ENCODE data around the gene KIAA1958. TPM values are rescaled to one million over a fixed set of nuclear protein-coding genes. Genes with fewer than 3 reads are reported as not detected.

The KIAA1958 gene
- total RNA-seq, 1 experiment from 2014 or later: 14.2 TPM

GRCh38 chr9:112475318-112475717, 11.3 kb upstream of the KIAA1958 start:
- no peaks in the 10 kb centered on the region for H3K27me3 ChIP-seq (ENCODE audit: control insufficient read depth, insufficient read depth, low read length)
- DNase-seq: no peak
- no peak overlapping the region for H3K4me3 ChIP-seq (ENCODE audit: insufficient read depth, low read depth, low read length)
- H3K36me3 ChIP-seq (replicated peaks; ENCODE audit: control insufficient read depth, insufficient read depth, low read length): no peaks in the 10 kb centered on the region

- no peaks in the 10 kb centered on the region for H3K36me3 ChIP-seq (replicated peaks; ENCODE audit: control insufficient read depth, insufficient read depth, low read length)
- no peaks in the 10 kb centered on the region for H3K27me3 ChIP-seq (ENCODE audit: control insufficient read depth, insufficient read depth, low read length)
- no peak for DNase-seq
- no peak overlapping the region for H3K4me3 ChIP-seq (ENCODE audit: insufficient read depth, low read depth, low read length)
Observed at GRCh38 chr9:112477330-112477729, 9.3 kb upstream of the KIAA1958 start.

- Histone ChIP-seq H3K27me3 (ENCODE audit: control insufficient read depth, insufficient read depth, low read length) (no peaks in the 10 kb centered on the region), H3K36me3 (replicated peaks; ENCODE audit: control insufficient read depth, insufficient read depth, low read length) (no peaks in the 10 kb centered on the region), H3K4me3 (ENCODE audit: insufficient read depth, low read depth, low read length) (no peak overlapping the region)
- no peak for DNase-seq
Observed at GRCh38 chr9:112479221-112479620, 7.4 kb upstream of the KIAA1958 start.

- Histone ChIP-seq H3K4me3 (ENCODE audit: insufficient read depth, low read depth, low read length) (no peak overlapping the region), H3K36me3 (replicated peaks; ENCODE audit: control insufficient read depth, insufficient read depth, low read length) (no peaks in the 10 kb centered on the region), H3K27me3 (ENCODE audit: control insufficient read depth, insufficient read depth, low read length) (no peaks in the 10 kb centered on the region)
- no peak for DNase-seq
Observed at GRCh38 chr9:112484607-112485006, 2.0 kb upstream of the KIAA1958 start.

DNA sequence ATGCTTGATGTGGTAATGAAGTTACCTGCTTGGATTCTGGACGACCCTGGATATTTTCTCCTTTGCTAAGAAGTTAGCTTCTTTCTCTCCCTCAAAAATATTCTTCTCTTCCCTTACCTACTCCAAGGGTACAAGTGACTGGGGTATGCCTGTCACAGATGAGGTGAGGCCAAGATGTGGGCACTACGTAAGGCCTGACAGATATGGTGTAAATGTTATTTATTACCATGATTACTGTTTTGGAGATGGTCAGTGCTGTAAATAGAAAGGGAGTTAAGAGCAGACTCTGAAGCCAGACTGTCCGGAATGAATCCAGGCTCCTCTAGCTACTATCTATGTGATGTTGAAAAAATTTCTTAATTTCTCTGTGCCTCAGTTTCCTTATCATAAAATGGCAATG, 1.1 kb upstream of the KIAA1958 start:
- no peaks in the 10 kb centered on the region for H3K27me3 ChIP-seq (ENCODE audit: control insufficient read depth, insufficient read depth, low read length)
- H3K36me3 ChIP-seq (replicated peaks; ENCODE audit: control insufficient read depth, insufficient read depth, low read length): no peaks in the 10 kb centered on the region
- DNase-seq: no peak
- H3K4me3 ChIP-seq (ENCODE audit: insufficient read depth, low read depth, low read length): peak overlapping the region; percentile 92; the same call in 1 of the 2 replicates

DNA sequence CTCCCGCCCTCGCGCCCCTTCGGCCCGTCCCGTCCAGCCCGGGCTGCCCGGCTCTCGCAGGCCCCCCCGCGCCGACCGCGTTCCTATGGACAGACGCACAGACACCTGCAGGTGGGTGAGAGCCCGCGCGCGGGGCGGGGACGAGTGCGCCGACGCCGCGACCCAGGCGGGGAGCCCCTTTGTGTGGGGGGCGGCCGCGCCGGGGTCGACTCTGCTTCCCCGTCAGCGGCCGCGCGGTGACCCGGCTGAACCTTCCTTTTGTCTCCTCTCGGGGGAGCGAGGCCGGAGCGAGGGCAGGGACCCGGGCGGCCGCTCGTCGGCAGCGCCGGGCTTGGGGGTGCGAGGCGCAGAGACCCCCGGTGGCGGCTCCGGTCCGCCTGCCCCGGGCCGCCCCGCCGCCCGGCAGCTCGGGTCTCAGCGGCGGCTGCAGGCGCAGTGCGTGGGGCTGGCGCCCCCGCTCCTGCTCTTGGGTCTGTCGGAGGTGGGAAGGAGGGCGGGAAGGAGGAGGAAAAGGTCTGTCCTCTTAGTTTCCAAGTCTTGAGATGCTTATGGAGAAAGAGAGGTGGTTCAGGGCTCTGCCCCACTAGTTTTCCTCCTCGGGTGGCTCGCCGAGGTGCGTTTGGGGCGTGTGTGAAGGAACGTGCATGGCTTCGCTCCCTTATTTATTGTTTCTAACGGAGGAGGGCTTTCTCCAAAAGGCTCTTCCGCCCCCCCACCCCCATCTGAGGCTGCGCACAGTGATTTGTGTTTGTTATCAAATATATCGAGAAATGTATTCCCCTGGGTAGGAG, 576 bp downstream of the KIAA1958 start:
- DNase-seq: peak; percentile 86
- H3K36me3 ChIP-seq (replicated peaks; ENCODE audit: control insufficient read depth, insufficient read depth, low read length): no peaks in the 10 kb centered on the region
- no peaks in the 10 kb centered on the region for H3K27me3 ChIP-seq (ENCODE audit: control insufficient read depth, insufficient read depth, low read length)
- H3K4me3 ChIP-seq (ENCODE audit: insufficient read depth, low read depth, low read length): peak overlapping the region; percentile 82

DNA sequence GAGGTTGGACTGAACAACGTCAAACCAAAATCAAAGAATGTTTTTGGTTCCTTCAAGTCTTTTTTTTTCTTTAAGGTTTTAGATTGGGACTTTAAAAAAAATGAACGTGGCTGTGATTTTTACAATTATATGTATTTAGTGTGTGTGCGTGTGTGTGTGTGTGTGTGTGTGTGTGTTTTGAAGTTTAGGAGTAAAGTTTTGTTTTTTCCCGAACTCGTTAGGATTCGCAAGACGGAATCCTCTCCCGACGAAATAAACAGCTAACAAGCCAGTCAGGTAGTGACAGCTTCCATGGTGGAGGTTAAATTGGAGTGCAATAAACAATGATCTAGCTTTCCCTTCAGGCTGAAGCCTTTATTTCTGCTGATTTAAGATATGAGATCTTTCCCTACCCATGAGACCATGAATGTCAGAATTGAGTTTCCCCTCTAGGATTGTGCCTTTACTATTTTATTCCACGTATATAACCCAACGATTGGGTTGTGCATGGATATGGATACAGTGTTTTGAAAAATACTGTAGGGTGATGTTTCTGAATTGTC, 1.2 kb downstream of the KIAA1958 start:
- peak overlapping the region; percentile 82 for H3K4me3 ChIP-seq (ENCODE audit: insufficient read depth, low read depth, low read length)
- H3K27me3 ChIP-seq (ENCODE audit: control insufficient read depth, insufficient read depth, low read length): no peaks in the 10 kb centered on the region
- H3K36me3 ChIP-seq (replicated peaks; ENCODE audit: control insufficient read depth, insufficient read depth, low read length): no peaks in the 10 kb centered on the region
- no peak for DNase-seq

DNA sequence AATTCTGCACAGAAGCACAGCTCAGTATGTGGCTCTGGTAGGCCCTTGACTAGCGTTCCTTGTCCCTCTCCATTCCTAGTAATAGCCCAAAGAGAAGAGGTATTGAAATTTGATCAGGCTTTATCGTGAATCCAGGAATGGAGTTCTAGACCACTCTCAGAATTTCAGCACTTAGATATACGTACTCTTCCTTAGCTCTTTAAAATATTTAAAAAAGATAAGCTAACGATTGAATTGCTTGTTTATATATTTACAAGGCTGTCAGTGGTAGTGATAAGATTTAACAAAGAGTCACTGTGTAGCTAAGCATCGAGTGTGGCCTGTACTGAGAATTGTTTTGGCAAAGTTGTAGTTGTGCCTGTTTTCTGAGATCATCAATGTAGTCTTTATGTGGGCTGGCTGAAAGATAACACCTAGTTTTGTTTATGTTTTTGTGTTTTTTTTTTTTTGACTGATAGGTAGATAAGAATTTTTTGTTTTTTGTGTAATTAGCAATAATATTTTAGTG, 2.5 kb downstream of the KIAA1958 start:
- no peak overlapping the region for H3K4me3 ChIP-seq (ENCODE audit: insufficient read depth, low read depth, low read length)

GRCh38 chr9:112489876-112490666, 3.4 kb downstream of the KIAA1958 start:
- Histone ChIP-seq H3K27me3 (ENCODE audit: control insufficient read depth, insufficient read depth, low read length) (no peaks in the 10 kb centered on the region), H3K36me3 (replicated peaks; ENCODE audit: control insufficient read depth, insufficient read depth, low read length) (0 out of 2 replicates have a peak, but pooled peaks cover 1% of the 10 kb centered on the region), H3K4me3 (ENCODE audit: insufficient read depth, low read depth, low read length) (no peak overlapping the region)
- DNase-seq: no peak

More for the DNA sequence above, 2.5 kb downstream of the KIAA1958 start:
- DNase-seq: peak; percentile 34
- Histone ChIP-seq H3K36me3 (replicated peaks; ENCODE audit: control insufficient read depth, insufficient read depth, low read length) (no peaks in the 10 kb centered on the region), H3K27me3 (ENCODE audit: control insufficient read depth, insufficient read depth, low read length) (no peaks in the 10 kb centered on the region)

DNA sequence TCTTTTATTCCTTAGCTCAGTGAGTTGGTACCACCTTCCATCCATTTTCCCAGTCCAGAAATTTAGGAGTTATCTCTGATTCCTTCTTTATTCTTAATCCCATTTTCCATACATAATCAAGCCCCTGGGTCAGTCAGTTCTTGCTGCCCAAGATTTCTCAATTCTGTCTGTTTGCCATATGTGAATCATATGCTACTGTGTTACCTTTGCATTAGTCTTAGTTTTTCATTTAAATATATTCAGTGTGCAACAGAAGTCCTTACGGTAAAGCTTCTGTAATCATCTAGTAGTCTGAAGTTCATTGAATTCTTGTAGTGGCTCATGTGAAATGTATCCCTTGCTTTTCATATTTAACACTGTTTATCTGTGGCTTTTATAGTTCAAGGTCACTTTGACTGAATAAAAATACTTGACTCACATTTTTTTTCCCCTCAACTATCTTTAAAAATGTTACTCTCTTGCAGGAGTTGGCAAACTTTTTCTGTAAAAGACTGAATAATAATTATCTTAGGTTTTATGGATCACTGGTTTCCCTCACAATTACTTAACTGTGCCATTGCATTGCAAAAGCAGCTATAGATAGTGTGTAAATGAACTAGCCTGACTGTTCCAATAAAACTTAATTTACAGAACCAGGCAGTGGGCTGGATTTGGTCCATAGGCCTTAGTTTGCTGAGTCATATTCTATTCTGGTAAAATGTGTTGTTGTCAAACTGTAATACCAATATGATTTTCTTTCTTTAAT, 6.9 kb downstream of the KIAA1958 start:
- Histone ChIP-seq H3K27me3 (ENCODE audit: control insufficient read depth, insufficient read depth, low read length) (no peaks in the 10 kb centered on the region), H3K4me3 (ENCODE audit: insufficient read depth, low read depth, low read length) (no peak overlapping the region), H3K36me3 (replicated peaks; ENCODE audit: control insufficient read depth, insufficient read depth, low read length) (0 out of 2 replicates have a peak, but pooled peaks cover 1% of the 10 kb centered on the region)
- DNase-seq: no peak

DNA sequence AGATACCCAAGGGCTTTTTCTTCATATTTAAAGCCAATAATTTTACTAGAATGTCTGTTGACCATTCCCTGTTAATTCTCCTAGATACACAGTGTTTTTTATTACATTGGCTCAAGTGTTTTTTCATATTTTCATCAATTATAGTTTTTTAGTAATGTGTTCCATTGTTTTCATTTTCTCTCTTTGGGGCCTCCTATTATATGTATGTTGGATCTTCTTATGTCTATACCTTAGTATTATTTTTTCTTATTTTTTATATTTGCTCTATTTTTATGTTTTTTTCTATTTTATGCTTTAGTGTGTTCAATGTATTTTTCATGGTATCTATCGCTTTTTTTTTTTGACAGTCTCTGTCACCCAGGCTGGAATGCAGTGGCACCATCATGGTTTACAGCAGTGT, 7.5 kb downstream of the KIAA1958 start:
- no peak for DNase-seq
- H3K4me3 ChIP-seq (ENCODE audit: insufficient read depth, low read depth, low read length): no peak overlapping the region
- H3K36me3 ChIP-seq (replicated peaks; ENCODE audit: control insufficient read depth, insufficient read depth, low read length): 0 out of 2 replicates have a peak, but pooled peaks cover 1% of the 10 kb centered on the region
- no peaks in the 10 kb centered on the region for H3K27me3 ChIP-seq (ENCODE audit: control insufficient read depth, insufficient read depth, low read length)

GRCh38 chr9:112495614-112496013, 9.0 kb downstream of the KIAA1958 start:
- 0 out of 2 replicates have a peak, but pooled peaks cover 1% of the 10 kb centered on the region for H3K36me3 ChIP-seq (replicated peaks; ENCODE audit: control insufficient read depth, insufficient read depth, low read length)
- H3K4me3 ChIP-seq (ENCODE audit: insufficient read depth, low read depth, low read length): no peak overlapping the region
- no peaks in the 10 kb centered on the region for H3K27me3 ChIP-seq (ENCODE audit: control insufficient read depth, insufficient read depth, low read length)
- no peak for DNase-seq

GRCh38 chr9:112496074-112496722, 9.6 kb downstream of the KIAA1958 start:
- DNase-seq: no peak
- H3K4me3 ChIP-seq (ENCODE audit: insufficient read depth, low read depth, low read length): no peak overlapping the region
- 0 out of 2 replicates have a peak, but pooled peaks cover 1% of the 10 kb centered on the region for H3K36me3 ChIP-seq (replicated peaks; ENCODE audit: control insufficient read depth, insufficient read depth, low read length)
- no peaks in the 10 kb centered on the region for H3K27me3 ChIP-seq (ENCODE audit: control insufficient read depth, insufficient read depth, low read length)

DNA sequence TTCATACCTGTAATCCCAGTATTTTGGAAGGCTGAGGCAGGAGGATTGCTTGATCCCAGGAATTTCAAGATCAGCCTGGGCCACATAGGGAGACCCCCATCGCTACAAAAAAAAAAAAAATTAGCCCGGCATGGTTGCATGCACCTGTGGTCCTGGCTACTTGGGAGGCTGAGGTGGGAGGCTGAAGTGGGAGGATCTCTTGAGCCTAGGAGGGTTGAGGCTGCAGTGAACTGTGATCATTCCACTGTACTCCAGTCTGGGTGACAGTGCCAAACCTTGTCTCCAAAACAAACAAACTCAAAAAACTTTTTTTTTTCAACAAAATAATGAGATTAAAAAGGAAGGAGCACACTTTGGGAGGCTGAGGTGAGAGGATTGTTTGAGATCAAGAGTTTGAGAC, 14.2 kb downstream of the KIAA1958 start:
- DNase-seq: no peak
- H3K36me3 ChIP-seq (replicated peaks; ENCODE audit: control insufficient read depth, insufficient read depth, low read length): no peaks in the 10 kb centered on the region
- H3K27me3 ChIP-seq (ENCODE audit: control insufficient read depth, insufficient read depth, low read length): no peaks in the 10 kb centered on the region
- H3K4me3 ChIP-seq (ENCODE audit: insufficient read depth, low read depth, low read length): no peak overlapping the region

Data from H7 (cell line).